ENCODE results near the gene RPL31.
A peak's percentile ranks its signal among the peaks of the same experiment; 100 is the strongest.

Gene RPL31

GRCh38 chr2:101011152-101011551 lies 9.1 kb downstream of the RPL31 start:
- Histone ChIP-seq H3K4me3 (ENCODE audit: low read depth in 1 of 2, low read length in 1 of 2) (no peak overlapping the region), H3K9me3 (no peaks in the 10 kb centered on the region), H3K27me3 (no peaks in the 10 kb centered on the region), H3K36me3 (peaks cover 57% of the 10 kb centered on the region), H3K4me1 (ENCODE audit: control insufficient read depth in 1 of 2, insufficient read depth in 1 of 2, low read depth in 1 of 2, low read length in 1 of 2) (no peaks in the 10 kb centered on the region), H3K27ac (no peak overlapping the region)
- TF ChIP-seq CTCF (IDR thresholded peaks at IDR 0.05) = no peak

- no peak overlapping the region for H3K27ac ChIP-seq
- peaks cover 47% of the 10 kb centered on the region for H3K36me3 ChIP-seq
- no peaks in the 10 kb centered on the region for H3K9me3 ChIP-seq
- no peaks in the 10 kb centered on the region for H3K27me3 ChIP-seq
- H3K4me1 ChIP-seq (ENCODE audit: control insufficient read depth in 1 of 2, insufficient read depth in 1 of 2, low read depth in 1 of 2, low read length in 1 of 2) = no peaks in the 10 kb centered on the region
- TF ChIP-seq CTCF (IDR thresholded peaks at IDR 0.05) = no peak
- no peak overlapping the region for H3K4me3 ChIP-seq (ENCODE audit: low read depth in 1 of 2, low read length in 1 of 2)
Observed at GRCh38 chr2:101012054-101012705, 10.1 kb downstream of the RPL31 start.

- H3K27me3 ChIP-seq = no peaks in the 10 kb centered on the region
- H3K9me3 ChIP-seq = no peaks in the 10 kb centered on the region
- TF ChIP-seq CTCF (IDR thresholded peaks at IDR 0.05) = peak; percentile 86
- H3K4me1 ChIP-seq (ENCODE audit: control insufficient read depth in 1 of 2, insufficient read depth in 1 of 2, low read depth in 1 of 2, low read length in 1 of 2) = no peaks in the 10 kb centered on the region
- peaks cover 41% of the 10 kb centered on the region for H3K36me3 ChIP-seq
- no peak overlapping the region for H3K27ac ChIP-seq
- no peak overlapping the region for H3K4me3 ChIP-seq (ENCODE audit: low read depth in 1 of 2, low read length in 1 of 2)
Observed at GRCh38 chr2:101012706-101013181, 10.7 kb downstream of the RPL31 start.

GRCh38 chr2:101014264-101014857 lies 12.3 kb downstream of the RPL31 start:
- no peak overlapping the region for H3K27ac ChIP-seq
- TF ChIP-seq CTCF (IDR thresholded peaks at IDR 0.05) = no peak
- no peak overlapping the region for H3K4me3 ChIP-seq (ENCODE audit: low read depth in 1 of 2, low read length in 1 of 2)
- no peaks in the 10 kb centered on the region for H3K27me3 ChIP-seq
- peaks cover 40% of the 10 kb centered on the region for H3K36me3 ChIP-seq
- H3K9me3 ChIP-seq = no peaks in the 10 kb centered on the region
- no peaks in the 10 kb centered on the region for H3K4me1 ChIP-seq (ENCODE audit: control insufficient read depth in 1 of 2, insufficient read depth in 1 of 2, low read depth in 1 of 2, low read length in 1 of 2)

- H3K27me3 ChIP-seq = no peaks in the 10 kb centered on the region
- H3K9me3 ChIP-seq = no peaks in the 10 kb centered on the region
- no peaks in the 10 kb centered on the region for H3K4me1 ChIP-seq (ENCODE audit: control insufficient read depth in 1 of 2, insufficient read depth in 1 of 2, low read depth in 1 of 2, low read length in 1 of 2)
- no peak overlapping the region for H3K4me3 ChIP-seq (ENCODE audit: low read depth in 1 of 2, low read length in 1 of 2)
- no peak for TF ChIP-seq CTCF (IDR thresholded peaks at IDR 0.05)
- H3K27ac ChIP-seq = no peak overlapping the region
- H3K36me3 ChIP-seq = peaks cover 50% of the 10 kb centered on the region
Observed at GRCh38 chr2:101017371-101017770, 15.3 kb downstream of the RPL31 start.

Measured in neutrophil (primary cell).